Caco-2 (cell line): Measurements from ENCODE around the gene GALNT8. TPM values are rescaled to one million over a fixed set of nuclear protein-coding genes. Genes with fewer than 3 reads are reported as not detected.

ENCODE experiments used
- BruUV-seq: library from RNA; stranded (reverse); fragments of 400-500 nt; replicated peaks from 2 replicates; lab custom pipeline; 2021; lab: Mats Ljungman, UMichigan
- CTCF ChIA-PET: fragments of 300-600 bp; sonication (Branson Sonifier 250); formaldehyde crosslinking; loops from one replicate; lab custom pipeline; 2022; ENCODE audit warnings: antibody characterized with exemption; lab: Charles Lee
- POLR2A ChIA-PET: fragments of 300-600 bp; sonication (Branson Sonifier 250); formaldehyde crosslinking; loops from one replicate; lab custom pipeline; 2022; ENCODE audit warnings: antibody characterized with exemption; lab: Charles Lee
- DNase-seq, 2 experiments: peaks; one replicate each; pipeline versions ENCODE4 v3.0.0 to v3.0.0-alpha.2; 2020 to 2022
- H3K27me3 ChIP-seq: replicated peaks from 2 replicates; pipeline ENCODE4 v1.6.0; 2011; ENCODE audit warnings: low read length; ENCODE audit not compliant: control insufficient read depth, insufficient read depth
- H3K36me3 ChIP-seq: 2 replicates; pipeline ENCODE4 v1.5.1; 2011; ENCODE audit warnings: low read length; ENCODE audit not compliant: control insufficient read depth, insufficient read depth
- H3K4me1 ChIP-seq: fragments of 250-450 bp; sonication (Bioruptor Pico); 2 replicates; pipeline ENCODE4 v1.5.1; 2020; ENCODE audit warnings: mild to moderate bottlenecking
- H3K4me3 ChIP-seq: 2 replicates; pipeline ENCODE4 v1.5.1; 2011; ENCODE audit warnings: low read depth, mild to moderate bottlenecking, control low read depth, low read length
- H3K9me3 ChIP-seq: fragments of 250-450 bp; sonication (Bioruptor Pico); 2 replicates; pipeline ENCODE4 v1.5.1; 2020; ENCODE audit warnings: mild to moderate bottlenecking, moderate library complexity
- H3K27ac Mint-ChIP-seq: one replicate; pipeline ENCODE4 v1.8.0; 2022; ENCODE audit warnings: mixed read lengths; ENCODE audit not compliant: unreplicated experiment
- H3K27me3 Mint-ChIP-seq: one replicate; pipeline ENCODE4 v1.8.0; 2022; ENCODE audit warnings: mixed read lengths; ENCODE audit not compliant: insufficient read depth, unreplicated experiment
- H3K36me3 Mint-ChIP-seq: one replicate; pipeline ENCODE4 v1.8.0; 2022; ENCODE audit warnings: mild to moderate bottlenecking, mixed read lengths; ENCODE audit not compliant: insufficient read depth, unreplicated experiment
- H3K4me1 Mint-ChIP-seq: one replicate; pipeline ENCODE4 v1.8.0; 2022; ENCODE audit warnings: low read depth, mixed read lengths; ENCODE audit not compliant: unreplicated experiment
- H3K4me3 Mint-ChIP-seq: one replicate; pipeline ENCODE4 v1.8.0; 2022; ENCODE audit warnings: mild to moderate bottlenecking, moderate library complexity, mixed read lengths; ENCODE audit not compliant: unreplicated experiment
- H3K9me3 Mint-ChIP-seq: one replicate; pipeline ENCODE4 v1.8.0; 2022; ENCODE audit warnings: mixed read lengths; ENCODE audit not compliant: unreplicated experiment
- CTCF ChIP-seq, 2 experiments: fragments of 200-600 bp in 1 of 2; IDR thresholded peaks; 1 replicate in 1 of 2; 2 replicates in 1 of 2; pipeline versions ENCODE4 v1.5.1 to v1.8.0; 2011 to 2022; ENCODE audit warnings: antibody characterized with exemption in 1 of 2, control low read depth in 1 of 2, inconsistent platforms in 1 of 2, low read depth in 1 of 2, low read length in 1 of 2, mild to moderate bottlenecking in 1 of 2, moderate library complexity in 1 of 2; ENCODE audit not compliant: insufficient read depth in 1 of 2, severe bottlenecking in 1 of 2, unreplicated experiment in 1 of 2
- intact Hi-C: fragments of 100-400 bp; cut with micrococcal nuclease; formaldehyde crosslinking; loops from one replicate; pipeline ENCODE4 v1.10.0; 2022; ENCODE audit not compliant: unreplicated experiment
- total RNA-seq: library from RNA; stranded (reverse); gene quantifications from 2 replicates; pipeline ENCODE4 v1.2.3, GENCODE V29; 2022

The GALNT8 gene
- total RNA-seq, 1 experiment from 2014 or later, result not detected

- Mint-ChIP-seq H3K27ac (no peak overlapping the region), H3K4me3 (no peak overlapping the region), H3K4me1 (peaks cover 6% of the 10 kb centered on the region), H3K9me3 (no peaks in the 10 kb centered on the region), H3K27me3 (peaks cover 45% of the 10 kb centered on the region), H3K36me3 (no peaks in the 10 kb centered on the region)
- DNase-seq, result no peak
- no peaks in the 10 kb centered on the region for H3K36me3 ChIP-seq
- H3K4me3 ChIP-seq, result no peak overlapping the region
- no peaks in the 10 kb centered on the region for H3K27me3 ChIP-seq
- no peaks in the 10 kb centered on the region for H3K4me1 ChIP-seq
- intact Hi-C loops, result no loop called here
- H3K9me3 ChIP-seq, result no peaks in the 10 kb centered on the region
- CTCF ChIA-PET, result no interaction called here
- POLR2A ChIA-PET, result no interaction called here
- BruUV-seq, result no TSS peak
- no peak for TF ChIP-seq CTCF (IDR thresholded peaks at IDR 0.05; ENCODE audit: insufficient read depth in 1 of 2, low read depth in 1 of 2, low read length in 1 of 2, severe bottlenecking in 1 of 2, unreplicated experiment in 1 of 2)
Measured at GRCh38 chr12:4738541-4738940, 18.3 kb downstream of the GALNT8 start.

GRCh38 chr12:4742416-4742970 is 22.3 kb downstream of the GALNT8 start:
- no TSS peak for BruUV-seq
- ChIA-PET POLR2A (no interaction called here), CTCF (no interaction called here)
- intact Hi-C loops, result no loop called here
- Mint-ChIP-seq H3K27me3 (peaks cover 34% of the 10 kb centered on the region), H3K9me3 (no peaks in the 10 kb centered on the region), H3K4me3 (no peak overlapping the region), H3K27ac (no peak overlapping the region), H3K4me1 (no peaks in the 10 kb centered on the region), H3K36me3 (no peaks in the 10 kb centered on the region)
- no peak for DNase-seq
- no peaks in the 10 kb centered on the region for H3K36me3 ChIP-seq
- no peak for TF ChIP-seq CTCF (IDR thresholded peaks at IDR 0.05; ENCODE audit: insufficient read depth in 1 of 2, low read depth in 1 of 2, low read length in 1 of 2, severe bottlenecking in 1 of 2, unreplicated experiment in 1 of 2)
- H3K9me3 ChIP-seq, result no peaks in the 10 kb centered on the region
- no peaks in the 10 kb centered on the region for H3K4me1 ChIP-seq
- H3K27me3 ChIP-seq, result no peaks in the 10 kb centered on the region
- no peak overlapping the region for H3K4me3 ChIP-seq

GRCh38 chr12:4743046-4743445 is 22.8 kb downstream of the GALNT8 start:
- no peak overlapping the region for H3K4me3 ChIP-seq
- DNase-seq, result no peak
- Mint-ChIP-seq H3K4me3 (no peak overlapping the region), H3K27me3 (peaks cover 34% of the 10 kb centered on the region), H3K9me3 (no peaks in the 10 kb centered on the region), H3K27ac (no peak overlapping the region), H3K4me1 (no peaks in the 10 kb centered on the region), H3K36me3 (no peaks in the 10 kb centered on the region)
- CTCF ChIA-PET, result no interaction called here
- H3K27me3 ChIP-seq, result no peaks in the 10 kb centered on the region
- POLR2A ChIA-PET, result no interaction called here
- H3K9me3 ChIP-seq, result no peaks in the 10 kb centered on the region
- H3K4me1 ChIP-seq, result no peaks in the 10 kb centered on the region
- no TSS peak for BruUV-seq
- no peaks in the 10 kb centered on the region for H3K36me3 ChIP-seq
- intact Hi-C loops, result no loop called here
- TF ChIP-seq CTCF (IDR thresholded peaks at IDR 0.05; ENCODE audit: insufficient read depth in 1 of 2, low read depth in 1 of 2, low read length in 1 of 2, severe bottlenecking in 1 of 2, unreplicated experiment in 1 of 2), result no peak
